ENCODE results near the gene RIPOR3.

DNA sequence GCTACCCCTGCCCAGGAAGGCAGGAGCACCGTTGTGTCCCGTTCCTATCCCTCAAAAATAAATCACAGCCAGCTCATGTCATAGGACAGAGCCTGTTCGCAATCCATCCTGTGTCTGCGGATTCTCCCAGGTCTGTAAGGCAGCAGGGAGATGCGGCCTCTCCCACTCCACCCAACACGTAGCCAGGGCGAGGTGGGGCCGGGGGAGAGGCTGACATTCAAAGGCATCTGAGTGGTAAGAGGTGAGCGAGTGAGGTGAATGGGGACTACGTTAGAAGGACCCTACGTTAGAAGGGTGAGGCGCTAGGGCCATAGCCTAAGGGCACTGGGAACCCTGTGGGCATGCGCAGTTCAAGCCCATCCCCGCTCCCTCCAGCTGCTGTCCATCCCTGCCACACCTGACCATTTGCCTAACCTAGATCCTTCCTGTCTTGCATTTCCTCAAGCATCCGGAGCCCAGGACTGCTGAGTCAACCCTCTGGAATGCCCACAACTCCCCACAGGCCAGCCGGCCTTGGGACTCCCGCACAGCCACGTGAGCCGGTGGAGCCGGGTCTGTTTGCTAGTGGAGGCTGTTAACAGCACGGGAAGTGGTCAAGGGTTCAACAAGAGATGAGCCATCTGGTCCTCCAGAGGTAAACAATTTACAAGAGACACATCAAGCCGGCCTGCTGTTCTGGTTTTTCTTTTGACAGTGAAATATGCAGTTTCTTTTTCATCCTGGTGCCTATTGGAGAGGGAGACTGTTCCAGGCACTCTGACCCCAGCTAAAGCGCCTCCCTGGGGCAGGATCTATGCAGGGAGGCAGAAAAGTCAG, 45.9 kb downstream of the RIPOR3 start:
- TF ChIP-seq, protein P1, sequence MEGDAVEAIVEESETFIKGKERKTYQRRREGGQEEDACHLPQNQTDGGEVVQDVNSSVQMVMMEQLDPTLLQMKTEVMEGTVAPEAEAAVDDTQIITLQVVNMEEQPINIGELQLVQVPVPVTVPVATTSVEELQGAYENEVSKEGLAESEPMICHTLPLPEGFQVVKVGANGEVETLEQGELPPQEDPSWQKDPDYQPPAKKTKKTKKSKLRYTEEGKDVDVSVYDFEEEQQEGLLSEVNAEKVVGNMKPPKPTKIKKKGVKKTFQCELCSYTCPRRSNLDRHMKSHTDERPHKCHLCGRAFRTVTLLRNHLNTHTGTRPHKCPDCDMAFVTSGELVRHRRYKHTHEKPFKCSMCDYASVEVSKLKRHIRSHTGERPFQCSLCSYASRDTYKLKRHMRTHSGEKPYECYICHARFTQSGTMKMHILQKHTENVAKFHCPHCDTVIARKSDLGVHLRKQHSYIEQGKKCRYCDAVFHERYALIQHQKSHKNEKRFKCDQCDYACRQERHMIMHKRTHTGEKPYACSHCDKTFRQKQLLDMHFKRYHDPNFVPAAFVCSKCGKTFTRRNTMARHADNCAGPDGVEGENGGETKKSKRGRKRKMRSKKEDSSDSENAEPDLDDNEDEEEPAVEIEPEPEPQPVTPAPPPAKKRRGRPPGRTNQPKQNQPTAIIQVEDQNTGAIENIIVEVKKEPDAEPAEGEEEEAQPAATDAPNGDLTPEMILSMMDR (IDR thresholded peaks at IDR 0.05; ENCODE audit: poor library complexity), result no peak
- TF ChIP-seq EZH2phosphoT487 (IDR thresholded peaks at IDR 0.05; ENCODE audit: low read depth, severe bottlenecking, unreplicated experiment) (no peak), EZH2 (IDR thresholded peaks at IDR 0.05; ENCODE audit: borderline replicate concordance) (no peak)

Measured in hepatocyte (in vitro differentiated cells).